SU-DHL-6 (cell line): ENCODE data around the gene COL23A1.

Source experiments
- H2AFZ ChIP-seq: fragments of 200-600 bp; sonication (generic); 2 replicates; pipeline ENCODE4 v1.6.1; 2014; ENCODE audit warnings: low read depth, mild to moderate bottlenecking, moderate library complexity, mixed read lengths, antibody characterized with exemption, low read length; ENCODE audit not compliant: severe bottlenecking
- H3F3A ChIP-seq: fragments of 200-600 bp; shearing (Covaris generic); 2 replicates; pipeline ENCODE4 v1.6.0; 2016; ENCODE audit warnings: antibody characterized with exemption, mild to moderate bottlenecking; ENCODE audit not compliant: insufficient read depth
- H3K27ac ChIP-seq: fragments of 200-600 bp; sonication (generic); 2 replicates; pipeline ENCODE4 v1.5.1; 2016; ENCODE audit warnings: low read depth, mild to moderate bottlenecking, low read length, moderate library complexity, mixed read lengths
- H3K27me3 ChIP-seq: fragments of 200-600 bp; sonication (generic), shearing (Covaris generic); 2 replicates; pipeline ENCODE4 v1.6.0; 2014; ENCODE audit warnings: mild to moderate bottlenecking, low read length
- H3K36me3 ChIP-seq: fragments of 200-600 bp; sonication (generic); 2 replicates; pipeline ENCODE4 v1.6.1; 2014; ENCODE audit warnings: mild to moderate bottlenecking, low read length, mixed read lengths
- H3K4me2 ChIP-seq: fragments of 300-600, 200-600 bp; shearing (Covaris generic), sonication (generic); 2 replicates; pipeline ENCODE4 v1.6.0; 2014; ENCODE audit warnings: low read length, low read depth, mild to moderate bottlenecking; ENCODE audit not compliant: poor library complexity, severe bottlenecking
- H3K4me3 ChIP-seq: fragments of 200-600 bp; sonication (generic); 2 replicates; pipeline ENCODE4 v1.5.1; 2014; ENCODE audit warnings: antibody characterized with exemption, low read length, mild to moderate bottlenecking, mixed read lengths; ENCODE audit not compliant: insufficient read depth, poor library complexity, severe bottlenecking
- H3K79me2 ChIP-seq: fragments of 200-600 bp; sonication (generic); 2 replicates; pipeline ENCODE4 v1.6.1; 2014; ENCODE audit warnings: mild to moderate bottlenecking, low read length, moderate library complexity; ENCODE audit not compliant: insufficient read depth
- H3K9ac ChIP-seq: fragments of 200-600 bp; sonication (generic); 2 replicates; pipeline ENCODE4 v1.7.0; 2014; ENCODE audit warnings: mild to moderate bottlenecking, low read length
- H3K9me2 ChIP-seq: fragments of 200-600 bp; sonication (generic); replicated peaks from 2 replicates; pipeline ENCODE4 v1.6.1; 2014; ENCODE audit warnings: low read length; ENCODE audit not compliant: insufficient read depth
- H3K9me3 ChIP-seq: fragments of 200-600 bp; sonication (generic); 2 replicates; pipeline ENCODE4 v1.6.1; 2014; ENCODE audit warnings: low read length, mixed read lengths; ENCODE audit not compliant: insufficient read depth
- H4K20me1 ChIP-seq: fragments of 200-600 bp; sonication (generic); 2 replicates; pipeline ENCODE4 v1.6.1; 2014; ENCODE audit warnings: low read depth, mild to moderate bottlenecking, antibody characterized with exemption, low read length, moderate library complexity, mixed read lengths
- CTCF ChIP-seq: fragments of 200-600 bp; sonication (generic); IDR thresholded peaks from one replicate; pipeline ENCODE4 v1.5.1; 2017; ENCODE audit warnings: antibody characterized with exemption, mild to moderate bottlenecking, low read length, moderate library complexity; ENCODE audit not compliant: insufficient read depth, poor library complexity, severe bottlenecking
- EZH2phosphoT487 ChIP-seq: fragments of 200-600 bp; sonication (generic), shearing (Covaris generic); conservative IDR thresholded peaks from 2 replicates; pipeline ENCODE4 v1.6.1; 2018; ENCODE audit warnings: mild to moderate bottlenecking, antibody characterized with exemption, low read length, moderate library complexity, mixed read lengths

COL23A1 gene

DNA sequence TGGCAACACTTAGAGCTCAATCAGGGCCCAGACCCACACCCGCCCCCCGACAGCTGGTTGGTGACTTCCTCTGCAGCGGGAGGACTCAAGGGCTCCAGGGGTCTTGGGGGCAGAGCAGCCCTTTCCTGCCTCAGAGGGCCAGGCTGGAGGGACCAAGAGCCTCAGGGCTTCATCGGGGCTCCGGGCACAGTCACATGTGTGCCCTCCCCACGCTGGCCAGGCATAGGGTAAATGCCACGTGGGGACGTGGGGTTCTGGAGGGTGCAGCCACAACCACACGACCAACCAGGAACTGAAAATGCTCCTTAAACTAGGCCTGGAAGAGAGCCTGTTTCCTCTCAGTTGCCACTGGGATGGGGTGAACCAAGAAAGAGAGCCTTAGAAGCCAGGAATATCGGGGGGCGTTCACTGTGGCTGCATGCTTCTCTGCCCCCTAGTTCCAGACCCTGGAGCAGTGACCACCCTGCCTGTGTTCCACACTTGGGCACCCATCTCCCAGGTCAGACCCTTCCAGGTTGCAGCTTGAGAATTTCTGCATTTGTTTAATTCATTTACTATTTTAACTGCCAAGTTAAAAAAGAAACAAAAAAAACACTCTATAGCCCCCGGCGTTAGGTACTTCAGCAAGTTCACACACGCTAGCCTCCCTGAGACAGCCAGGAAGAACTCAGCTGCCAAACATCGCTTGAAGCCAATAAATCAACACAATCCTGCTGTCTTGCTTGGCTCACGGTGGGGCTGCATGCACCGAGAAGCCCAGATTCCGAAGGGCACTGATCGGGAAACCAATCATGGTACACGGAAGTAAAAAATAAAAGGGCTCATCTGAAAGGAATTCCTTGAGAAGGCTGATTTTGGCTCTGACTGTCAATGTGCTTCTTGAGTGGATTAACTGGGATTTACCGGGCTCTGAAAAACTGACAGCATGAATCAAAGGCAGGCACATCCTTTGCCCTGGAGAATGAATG is 301.5 kb downstream of the COL23A1 start:
- Histone ChIP-seq H3K27me3 (no peaks in the 10 kb centered on the region), H3K36me3 (no peaks in the 10 kb centered on the region), H3K9me2 (no peaks in the 10 kb centered on the region), H3K9ac (no peak overlapping the region), H3K4me2 (no peak overlapping the region), H3K9me3 (no peaks in the 10 kb centered on the region), H2AFZ (no peak overlapping the region), H3K27ac (no peak overlapping the region), H3F3A (no peaks in the 10 kb centered on the region), H4K20me1 (no peaks in the 10 kb centered on the region), H3K4me3 (no peak overlapping the region), H3K79me2 (no peaks in the 10 kb centered on the region)
- TF ChIP-seq EZH2phosphoT487 = no peak
- no peak for TF ChIP-seq CTCF

DNA sequence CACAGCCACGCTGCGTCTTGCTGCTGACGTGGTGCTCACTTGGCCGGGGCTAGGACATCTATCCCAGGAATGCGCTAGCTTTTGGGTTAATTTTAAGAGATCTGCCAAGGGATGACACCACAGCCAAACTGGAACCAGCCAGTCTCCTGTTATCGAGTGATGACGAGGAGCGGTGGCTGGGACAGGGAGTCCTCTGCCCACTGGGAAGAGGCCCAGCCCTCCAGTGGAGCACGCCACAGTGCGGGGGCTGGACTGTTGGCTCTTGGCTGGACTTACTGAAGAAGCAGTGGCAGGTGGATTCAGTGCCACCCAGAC is 302.4 kb downstream of the COL23A1 start:
- Histone ChIP-seq H3K9me3 (no peaks in the 10 kb centered on the region), H3K36me3 (no peaks in the 10 kb centered on the region), H3K79me2 (no peaks in the 10 kb centered on the region), H3K9me2 (no peaks in the 10 kb centered on the region), H3K27ac (no peak overlapping the region), H3K9ac (no peak overlapping the region), H4K20me1 (no peaks in the 10 kb centered on the region), H3K4me3 (no peak overlapping the region), H3K4me2 (no peak overlapping the region), H3K27me3 (no peaks in the 10 kb centered on the region), H3F3A (no peaks in the 10 kb centered on the region), H2AFZ (no peak overlapping the region)
- TF ChIP-seq CTCF (no peak), EZH2phosphoT487 (no peak)

GRCh38 chr5:178287091-178287790 is 303.0 kb downstream of the COL23A1 start:
- Histone ChIP-seq H3K9ac (no peak overlapping the region), H3K79me2 (no peaks in the 10 kb centered on the region), H3K36me3 (no peaks in the 10 kb centered on the region), H3K4me3 (no peak overlapping the region), H3K9me3 (no peaks in the 10 kb centered on the region), H4K20me1 (no peaks in the 10 kb centered on the region), H3K9me2 (no peaks in the 10 kb centered on the region), H3F3A (no peaks in the 10 kb centered on the region), H3K27me3 (no peaks in the 10 kb centered on the region), H3K27ac (no peak overlapping the region), H3K4me2 (no peak overlapping the region), H2AFZ (no peak overlapping the region)
- no peak for TF ChIP-seq CTCF
- no peak for TF ChIP-seq EZH2phosphoT487
